D721Med (cell line): Measurements from ENCODE around the gene DCDC1.

Experiments
- DNase-seq: peaks from one replicate; pipeline ENCODE4 v3.0.0; 2011; ENCODE audit warnings: low spot score; ENCODE audit not compliant: insufficient read length
- FAIRE-seq: peaks from 2 replicates; lab custom pipeline; 2011; peaks lifted over from hg19 to GRCh38; lab: Jason Lieb, UNC
- TF ChIP-seq, protein P1 (sequence below): IDR thresholded peaks from 2 replicates; pipeline ENCODE4 v1.5.1; 2012; ENCODE audit warnings: mild to moderate bottlenecking, control low read depth; ENCODE audit not compliant: insufficient read depth; ENCODE audit errors: missing control alignments

Gene DCDC1

GRCh38 chr11:30832831-30833230, 536.7 kb downstream of the DCDC1 start:
- TF ChIP-seq, protein P1, sequence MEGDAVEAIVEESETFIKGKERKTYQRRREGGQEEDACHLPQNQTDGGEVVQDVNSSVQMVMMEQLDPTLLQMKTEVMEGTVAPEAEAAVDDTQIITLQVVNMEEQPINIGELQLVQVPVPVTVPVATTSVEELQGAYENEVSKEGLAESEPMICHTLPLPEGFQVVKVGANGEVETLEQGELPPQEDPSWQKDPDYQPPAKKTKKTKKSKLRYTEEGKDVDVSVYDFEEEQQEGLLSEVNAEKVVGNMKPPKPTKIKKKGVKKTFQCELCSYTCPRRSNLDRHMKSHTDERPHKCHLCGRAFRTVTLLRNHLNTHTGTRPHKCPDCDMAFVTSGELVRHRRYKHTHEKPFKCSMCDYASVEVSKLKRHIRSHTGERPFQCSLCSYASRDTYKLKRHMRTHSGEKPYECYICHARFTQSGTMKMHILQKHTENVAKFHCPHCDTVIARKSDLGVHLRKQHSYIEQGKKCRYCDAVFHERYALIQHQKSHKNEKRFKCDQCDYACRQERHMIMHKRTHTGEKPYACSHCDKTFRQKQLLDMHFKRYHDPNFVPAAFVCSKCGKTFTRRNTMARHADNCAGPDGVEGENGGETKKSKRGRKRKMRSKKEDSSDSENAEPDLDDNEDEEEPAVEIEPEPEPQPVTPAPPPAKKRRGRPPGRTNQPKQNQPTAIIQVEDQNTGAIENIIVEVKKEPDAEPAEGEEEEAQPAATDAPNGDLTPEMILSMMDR: no peak
- FAIRE-seq (no peak), DNase-seq (no peak)

GRCh38 chr11:30830681-30831080, 538.9 kb downstream of the DCDC1 start:
- TF ChIP-seq, protein P1: no peak
- DNase-seq: no peak
- FAIRE-seq: no peak

- FAIRE-seq: no peak
- DNase-seq: no peak
- TF ChIP-seq, protein P1: no peak
Observed at GRCh38 chr11:30826911-30827310, 542.6 kb downstream of the DCDC1 start.

DNA sequence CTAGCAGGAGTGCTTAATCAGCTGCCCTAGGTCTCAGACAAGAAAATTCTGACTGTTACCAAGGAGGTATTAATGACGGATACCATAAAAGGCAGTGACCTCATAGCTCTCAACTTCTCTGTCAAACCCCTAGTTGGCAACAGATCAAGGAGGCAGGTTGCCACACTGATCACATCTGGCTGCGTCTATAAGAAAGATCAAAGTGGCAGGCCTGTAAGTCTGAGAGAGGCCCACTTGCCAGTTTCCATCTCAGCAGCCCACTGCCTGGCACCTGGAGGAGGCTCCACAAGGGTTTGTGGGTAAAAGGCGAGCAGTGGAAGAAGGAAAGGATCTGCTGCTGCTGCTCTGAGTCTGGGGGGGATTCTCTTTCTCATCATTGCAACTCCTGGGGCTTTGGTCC, 543.8 kb downstream of the DCDC1 start:
- TF ChIP-seq, protein P1: no peak
- FAIRE-seq (no peak), DNase-seq (no peak)

DNA sequence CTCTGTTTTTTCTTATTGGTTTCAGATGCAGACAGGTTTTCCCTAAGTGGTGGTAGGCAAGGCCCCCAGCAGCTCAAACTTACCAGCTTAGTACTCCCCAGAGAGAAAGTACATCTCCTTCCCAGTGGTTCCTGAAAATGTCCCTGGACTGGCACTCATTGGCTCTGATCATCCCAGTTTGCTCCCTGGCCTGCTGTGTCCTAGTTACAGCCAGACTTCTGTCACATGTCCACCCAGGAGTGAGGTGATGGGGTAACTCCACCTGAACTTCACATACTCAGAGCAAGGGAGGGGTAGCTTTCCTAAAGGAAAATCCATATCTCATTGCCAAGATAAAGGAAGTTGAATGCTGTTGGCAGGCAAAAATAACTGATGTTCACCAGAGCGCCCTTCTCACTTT, 546.4 kb downstream of the DCDC1 start:
- TF ChIP-seq, protein P1: no peak
- no peak for FAIRE-seq
- DNase-seq: no peak

GRCh38 chr11:30821438-30821965, 548.0 kb downstream of the DCDC1 start:
- FAIRE-seq: no peak
- TF ChIP-seq, protein P1: no peak

DNA sequence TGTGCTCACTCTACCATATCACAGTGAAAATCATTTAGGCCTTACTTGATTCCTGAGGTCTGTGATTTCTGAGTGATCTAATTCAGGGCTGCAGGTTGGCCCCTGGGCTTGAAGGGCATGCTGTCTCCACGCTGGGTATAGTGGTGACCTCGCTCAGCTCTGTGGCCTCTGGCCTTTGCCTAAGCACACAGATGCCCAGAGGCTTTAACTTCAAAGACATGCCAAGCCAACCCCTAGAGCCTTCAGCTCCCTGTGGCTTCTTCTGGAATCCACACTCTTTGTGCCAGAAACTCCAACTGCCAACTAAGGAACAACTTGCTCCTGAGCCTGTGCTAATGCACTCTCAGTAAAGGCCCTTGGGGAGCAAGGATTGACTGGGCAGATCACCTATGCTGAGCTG, 550.8 kb downstream of the DCDC1 start:
- DNase-seq (no peak), FAIRE-seq (no peak)
- TF ChIP-seq, protein P1: no peak

More at GRCh38 chr11:30821438-30821965, 548.0 kb downstream of the DCDC1 start:
- no peak for DNase-seq
